ENCODE data around the gene NXPE3.
A peak's percentile ranks its signal among the peaks of the same experiment; 100 is the strongest.
"Not testable (repeated sequence)": the region's sequence is repeated elsewhere in the genome, so short reads cannot be mapped to it uniquely, and the experiment has no call there.

Gene NXPE3

DNA sequence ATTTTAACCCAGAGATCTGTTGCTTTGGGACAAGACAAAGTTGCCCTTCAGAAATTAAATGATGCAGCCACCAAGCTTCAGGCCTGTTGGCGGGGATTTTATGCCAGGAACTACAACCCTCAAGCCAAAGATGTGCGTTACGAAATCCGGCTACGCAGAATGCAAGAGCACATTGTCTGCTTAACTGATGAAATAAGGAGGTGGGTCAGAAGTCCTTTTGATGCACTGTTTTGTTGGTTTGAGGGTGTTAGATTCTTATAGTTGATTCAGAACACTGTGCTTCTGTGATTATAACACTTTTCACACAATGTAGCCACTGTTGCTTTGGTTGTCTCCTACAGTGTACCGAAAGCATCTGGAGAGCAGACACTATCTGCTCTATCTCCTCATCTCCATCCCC is 20.8 kb upstream of the NXPE3 start:
- no peak for DNase-seq (ENCODE audit: low read depth)
- TF ChIP-seq CTCF (IDR thresholded peaks at IDR 0.05; ENCODE audit: control insufficient read depth, insufficient read depth, low read depth, low read length, missing control alignments) = no peak
- H3K4me3 ChIP-seq (ENCODE audit: control insufficient read depth, low read depth, low read length) = no peak overlapping the region

DNA sequence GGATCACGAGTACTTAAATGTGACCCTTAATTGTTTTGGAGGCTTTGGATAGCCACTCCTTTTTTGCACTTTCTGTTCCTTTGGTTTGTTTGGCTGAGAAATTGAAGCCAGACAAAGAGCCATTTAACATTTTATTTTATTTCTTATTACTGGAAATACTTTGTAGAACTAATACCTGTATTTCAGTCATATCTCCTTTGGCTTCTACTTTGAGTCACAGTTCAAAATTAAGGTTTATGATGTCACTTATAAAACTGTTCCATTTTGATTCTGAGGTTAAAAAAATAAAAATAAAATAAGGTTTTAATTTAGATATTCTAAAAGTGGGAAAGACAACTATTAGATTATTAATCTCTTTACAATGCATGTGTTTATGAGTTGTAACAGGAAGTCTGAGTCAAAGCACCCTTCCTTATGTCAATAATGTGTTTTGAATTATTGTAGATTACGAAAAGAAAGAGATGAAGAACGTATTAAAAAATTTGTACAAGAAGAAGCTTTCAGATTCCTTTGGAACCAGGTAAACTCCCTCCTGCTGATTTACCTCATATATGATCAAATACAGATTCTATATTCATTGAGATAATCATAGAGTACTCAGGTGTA is 16.9 kb upstream of the NXPE3 start:
- no peak overlapping the region for H3K4me3 ChIP-seq (ENCODE audit: control insufficient read depth, low read depth, low read length)
- no peak for DNase-seq (ENCODE audit: low read depth)
- no peak for TF ChIP-seq CTCF (IDR thresholded peaks at IDR 0.05; ENCODE audit: control insufficient read depth, insufficient read depth, low read depth, low read length, missing control alignments)

GRCh38 chr3:101777745-101778281 is 1.2 kb upstream of the NXPE3 start:
- DNase-seq (ENCODE audit: low read depth) = not testable (repeated sequence)

DNA sequence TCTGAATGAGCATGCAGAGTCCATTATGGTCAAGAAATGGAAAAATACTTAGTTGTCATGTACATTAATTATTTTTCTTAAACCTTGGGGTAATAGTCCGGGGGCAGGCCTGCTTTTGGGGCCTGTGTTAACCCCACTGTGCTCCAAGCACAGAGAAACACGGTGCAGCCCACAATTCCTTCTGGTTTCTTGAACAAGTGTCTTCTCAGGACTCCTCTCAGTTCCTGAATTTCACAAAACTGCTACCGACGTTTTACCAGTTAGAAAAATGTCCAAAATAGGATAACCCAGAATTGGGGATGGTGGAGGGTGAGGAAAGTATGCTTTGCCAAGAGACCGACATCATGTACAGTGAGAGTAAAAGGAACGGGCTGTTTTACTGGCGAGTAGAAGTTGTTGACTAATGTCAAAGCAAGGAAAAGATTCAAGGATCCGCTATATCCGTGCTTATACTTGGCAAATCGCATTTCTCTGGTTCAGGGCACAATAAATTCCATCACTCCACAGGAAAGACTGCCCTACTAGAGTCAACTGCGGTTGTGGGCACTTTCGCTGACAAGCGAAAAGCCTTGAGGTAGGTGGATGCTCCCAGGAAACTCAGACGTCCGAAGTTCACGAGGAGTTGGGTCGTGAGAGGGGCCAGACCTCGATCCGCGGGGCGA is 495 bp upstream of the NXPE3 start:
- TF ChIP-seq CTCF (IDR thresholded peaks at IDR 0.05; ENCODE audit: control insufficient read depth, insufficient read depth, low read depth, low read length, missing control alignments) = no peak
- no peak for DNase-seq (ENCODE audit: low read depth)
- peak overlapping the region; percentile 83 for H3K4me3 ChIP-seq (ENCODE audit: control insufficient read depth, low read depth, low read length)

More at GRCh38 chr3:101777745-101778281, 1.2 kb upstream of the NXPE3 start:
- not testable (repeated sequence) for H3K4me3 ChIP-seq (ENCODE audit: control insufficient read depth, low read depth, low read length)

GRCh38 chr3:101779822-101780381 is 891 bp downstream of the NXPE3 start:
- no peak for TF ChIP-seq CTCF (IDR thresholded peaks at IDR 0.05; ENCODE audit: control insufficient read depth, insufficient read depth, low read depth, low read length, missing control alignments)
- H3K4me3 ChIP-seq (ENCODE audit: control insufficient read depth, low read depth, low read length) = peak overlapping the region; percentile 83
- DNase-seq (ENCODE audit: low read depth) = no peak

DNA sequence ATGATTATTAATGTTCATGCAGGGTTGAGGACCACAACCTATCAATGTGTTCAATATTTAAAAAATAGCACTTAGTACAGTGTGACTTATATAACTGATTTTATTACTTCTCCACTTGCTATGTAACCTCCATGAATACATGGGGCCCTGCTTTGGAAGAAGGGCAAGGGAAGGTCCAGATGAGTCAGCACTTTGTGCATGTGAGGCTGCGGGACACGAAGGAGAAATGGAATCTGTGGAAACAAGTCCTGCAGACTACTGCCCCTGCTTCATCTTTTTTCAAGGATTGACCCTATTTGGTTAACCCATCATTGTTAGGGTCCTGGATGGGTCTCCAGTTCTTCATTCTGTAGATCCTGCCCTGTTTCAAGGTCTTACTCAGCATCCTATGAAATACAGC is 1.6 kb downstream of the NXPE3 start:
- no peak for TF ChIP-seq CTCF (IDR thresholded peaks at IDR 0.05; ENCODE audit: control insufficient read depth, insufficient read depth, low read depth, low read length, missing control alignments)
- peak; percentile 55 for DNase-seq (ENCODE audit: low read depth)
- H3K4me3 ChIP-seq (ENCODE audit: control insufficient read depth, low read depth, low read length) = no peak overlapping the region

GRCh38 chr3:101781166-101781565 is 2.2 kb downstream of the NXPE3 start:
- H3K4me3 ChIP-seq (ENCODE audit: control insufficient read depth, low read depth, low read length) = no peak overlapping the region
- no peak for DNase-seq (ENCODE audit: low read depth)
- TF ChIP-seq CTCF (IDR thresholded peaks at IDR 0.05; ENCODE audit: control insufficient read depth, insufficient read depth, low read depth, low read length, missing control alignments) = no peak
